Neutrophil (primary cell): ENCODE measurements around the gene WIPF2.
"Not testable (repeated sequence)": the region's sequence is repeated elsewhere in the genome, so short reads cannot be mapped to it uniquely, and the experiment has no call there.

Experiments used
- H3K27ac ChIP-seq: fragments of 200-600 bp; sonication (generic); 2 replicates; pipeline ENCODE4 v1.5.1; 2016; ENCODE audit warnings: mild to moderate bottlenecking, moderate library complexity
- H3K27me3 ChIP-seq: fragments of 200-600 bp; sonication (generic); 2 replicates; pipeline ENCODE4 v1.6.0; 2016; ENCODE audit warnings: mild to moderate bottlenecking
- H3K36me3 ChIP-seq: fragments of 200-600 bp; sonication (generic); 2 replicates; pipeline ENCODE4 v1.5.1; 2017
- H3K4me1 ChIP-seq, 2 experiments: fragments of 200-600 bp in 1 of 2; sonication (generic) in 1 of 2; 1 replicate in 1 of 2; 2 replicates in 1 of 2; pipeline versions ENCODE4 v1.5.1 to v1.6.1; 2013 to 2016; ENCODE audit warnings: low read depth in 1 of 2, low read length in 1 of 2, mild to moderate bottlenecking in 1 of 2, moderate library complexity in 1 of 2; ENCODE audit not compliant: control insufficient read depth in 1 of 2, insufficient read depth in 1 of 2
- H3K4me3 ChIP-seq, 2 experiments: fragments of 200-600 bp in 1 of 2; sonication (generic) in 1 of 2; 1 replicate in 1 of 2; 2 replicates in 1 of 2; pipeline ENCODE4 v1.5.1; 2013 to 2016; ENCODE audit warnings: low read depth in 1 of 2, low read length in 1 of 2, mild to moderate bottlenecking in 1 of 2, moderate library complexity in 1 of 2
- H3K9me3 ChIP-seq: fragments of 200-600 bp; sonication (generic); 2 replicates; pipeline ENCODE4 v1.5.1; 2016
- TF ChIP-seq, protein P1 (sequence below): fragments of 200-600 bp; sonication (generic); IDR thresholded peaks from 2 replicates; pipeline ENCODE4 v1.5.1; 2016; ENCODE audit warnings: antibody characterized with exemption

Gene WIPF2

DNA sequence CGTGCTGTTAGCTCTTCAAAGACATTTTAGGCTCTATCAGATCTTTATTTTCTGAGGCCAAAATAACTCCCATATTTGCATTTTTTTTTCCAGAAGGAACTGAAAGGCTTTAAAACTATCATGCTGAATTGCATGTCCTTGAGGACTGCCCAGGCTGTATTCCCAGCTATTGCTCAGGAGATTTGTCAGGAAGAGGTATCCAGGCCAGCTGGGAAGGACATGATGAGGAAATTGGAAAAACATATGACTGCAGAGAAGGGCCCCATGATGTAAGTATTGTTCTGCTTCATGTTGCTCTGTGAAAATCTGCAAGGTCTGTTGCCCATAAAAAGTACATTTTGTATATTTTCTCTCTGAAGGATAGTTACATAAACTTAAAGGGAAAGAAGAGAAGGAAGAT, 74.3 kb downstream of the WIPF2 start:
- Histone ChIP-seq H3K4me3 (no peak overlapping the region), H3K27ac (no peak overlapping the region), H3K27me3 (no peaks in the 10 kb centered on the region), H3K4me1 (peaks cover 4 to 5% of the 10 kb centered on the region in 2 experiments), H3K9me3 (no peaks in the 10 kb centered on the region), H3K36me3 (peaks cover 29% of the 10 kb centered on the region)
- TF ChIP-seq, protein P1, sequence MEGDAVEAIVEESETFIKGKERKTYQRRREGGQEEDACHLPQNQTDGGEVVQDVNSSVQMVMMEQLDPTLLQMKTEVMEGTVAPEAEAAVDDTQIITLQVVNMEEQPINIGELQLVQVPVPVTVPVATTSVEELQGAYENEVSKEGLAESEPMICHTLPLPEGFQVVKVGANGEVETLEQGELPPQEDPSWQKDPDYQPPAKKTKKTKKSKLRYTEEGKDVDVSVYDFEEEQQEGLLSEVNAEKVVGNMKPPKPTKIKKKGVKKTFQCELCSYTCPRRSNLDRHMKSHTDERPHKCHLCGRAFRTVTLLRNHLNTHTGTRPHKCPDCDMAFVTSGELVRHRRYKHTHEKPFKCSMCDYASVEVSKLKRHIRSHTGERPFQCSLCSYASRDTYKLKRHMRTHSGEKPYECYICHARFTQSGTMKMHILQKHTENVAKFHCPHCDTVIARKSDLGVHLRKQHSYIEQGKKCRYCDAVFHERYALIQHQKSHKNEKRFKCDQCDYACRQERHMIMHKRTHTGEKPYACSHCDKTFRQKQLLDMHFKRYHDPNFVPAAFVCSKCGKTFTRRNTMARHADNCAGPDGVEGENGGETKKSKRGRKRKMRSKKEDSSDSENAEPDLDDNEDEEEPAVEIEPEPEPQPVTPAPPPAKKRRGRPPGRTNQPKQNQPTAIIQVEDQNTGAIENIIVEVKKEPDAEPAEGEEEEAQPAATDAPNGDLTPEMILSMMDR, result no peak

DNA sequence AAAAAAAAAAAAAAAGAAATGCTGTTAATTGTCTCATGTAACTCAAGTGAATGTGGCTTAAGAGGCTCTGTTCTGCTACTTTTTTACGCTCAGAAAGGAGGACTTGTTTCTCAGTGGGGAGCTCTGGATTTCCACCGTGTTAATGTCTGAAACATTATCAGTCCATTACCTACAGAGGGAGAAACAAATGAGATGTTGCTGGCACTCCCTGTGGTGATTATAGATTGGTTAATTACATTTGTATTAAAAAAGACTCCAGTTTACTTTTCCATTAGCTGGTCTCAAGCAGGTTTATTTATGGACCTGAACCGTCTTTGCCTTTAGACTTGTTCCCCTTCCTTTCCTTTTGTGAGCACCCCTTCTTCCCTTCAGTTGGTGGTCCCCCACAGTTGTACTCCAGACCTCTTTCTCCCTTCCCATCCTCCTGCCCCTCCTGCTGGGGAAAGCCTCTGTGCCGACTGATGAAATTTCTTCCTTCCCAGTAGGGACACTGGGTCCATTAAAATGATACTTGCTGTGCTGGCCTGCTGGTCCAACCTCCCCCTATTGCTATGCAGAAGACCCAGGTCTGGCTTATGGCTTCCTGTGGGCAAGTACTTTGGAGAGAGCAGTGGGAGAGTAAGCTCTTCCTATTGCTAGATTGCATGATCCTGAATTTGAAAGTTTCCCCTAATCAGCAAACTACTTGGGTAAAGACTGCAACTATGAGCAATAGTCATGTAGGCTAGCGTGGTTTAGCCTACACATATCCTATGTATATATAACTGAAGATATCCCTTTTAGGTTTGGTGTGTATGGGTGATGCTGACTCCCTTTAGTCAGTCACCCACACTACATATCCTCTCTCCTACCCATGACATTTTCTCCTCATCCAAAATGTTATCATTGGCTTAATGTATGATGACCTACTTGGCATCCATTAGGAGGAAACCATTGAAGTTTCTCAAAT, 76.7 kb downstream of the WIPF2 start:
- H3K27me3 ChIP-seq, result no peaks in the 10 kb centered on the region
- H3K9me3 ChIP-seq, result no peaks in the 10 kb centered on the region
- H3K4me1 ChIP-seq, result no peaks in the 10 kb centered on the region
- no peak overlapping the region for H3K27ac ChIP-seq
- TF ChIP-seq, protein P1, result no peak
- no peak overlapping the region for H3K4me3 ChIP-seq
- H3K36me3 ChIP-seq, result peaks cover 29% of the 10 kb centered on the region

DNA sequence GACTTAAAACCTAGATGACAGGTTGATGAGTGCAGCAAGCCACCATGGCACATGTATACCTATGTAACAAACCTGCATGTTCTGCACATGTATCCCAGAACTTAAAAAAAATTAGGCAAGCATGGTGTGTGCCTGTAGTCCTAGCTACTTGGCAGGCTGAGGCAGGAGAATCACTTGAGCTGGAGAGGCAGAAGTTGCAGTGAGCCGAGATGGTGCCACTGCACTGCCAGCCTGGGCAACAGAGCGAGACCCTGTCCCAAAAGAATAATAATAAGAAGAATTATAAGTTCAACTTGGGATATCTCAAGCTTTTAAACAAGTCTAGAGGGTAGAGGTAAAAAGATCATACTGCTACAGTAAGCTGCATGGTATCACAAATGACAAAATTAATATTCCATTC, 78.4 kb downstream of the WIPF2 start:
- H3K27ac ChIP-seq, result no peak overlapping the region
- TF ChIP-seq, protein P1, result no peak
- H3K27me3 ChIP-seq, result no peaks in the 10 kb centered on the region
- no peaks in the 10 kb centered on the region for H3K9me3 ChIP-seq
- no peak overlapping the region for H3K4me3 ChIP-seq
- H3K4me1 ChIP-seq, result no peaks in the 10 kb centered on the region
- H3K36me3 ChIP-seq, result peaks cover 29% of the 10 kb centered on the region

DNA sequence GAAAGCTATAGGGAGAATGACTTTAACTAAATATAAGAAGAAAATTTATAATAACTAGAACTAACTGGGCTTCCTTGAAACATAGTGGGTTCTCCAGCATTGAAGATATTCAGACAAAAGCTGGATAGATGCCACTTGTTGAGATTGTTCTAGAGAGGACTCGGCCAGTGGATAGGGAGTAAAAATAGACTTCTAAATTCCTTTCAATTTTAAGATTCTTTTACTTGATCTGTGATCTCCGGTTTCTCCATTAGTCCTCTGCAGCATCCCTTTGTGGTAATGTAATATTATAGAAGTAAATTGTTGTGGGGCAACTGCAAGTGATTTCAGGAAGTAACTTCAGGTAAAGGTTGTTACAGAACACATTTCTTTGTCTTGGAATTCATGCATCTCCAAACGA, 79.6 kb downstream of the WIPF2 start:
- Histone ChIP-seq H3K4me3 (no peak overlapping the region), H3K9me3 (no peaks in the 10 kb centered on the region), H3K27ac (no peak overlapping the region), H3K27me3 (no peaks in the 10 kb centered on the region), H3K36me3 (peaks cover 24% of the 10 kb centered on the region), H3K4me1 (peaks cover 8% of the 10 kb centered on the region in 2 experiments)
- TF ChIP-seq, protein P1, result no peak

DNA sequence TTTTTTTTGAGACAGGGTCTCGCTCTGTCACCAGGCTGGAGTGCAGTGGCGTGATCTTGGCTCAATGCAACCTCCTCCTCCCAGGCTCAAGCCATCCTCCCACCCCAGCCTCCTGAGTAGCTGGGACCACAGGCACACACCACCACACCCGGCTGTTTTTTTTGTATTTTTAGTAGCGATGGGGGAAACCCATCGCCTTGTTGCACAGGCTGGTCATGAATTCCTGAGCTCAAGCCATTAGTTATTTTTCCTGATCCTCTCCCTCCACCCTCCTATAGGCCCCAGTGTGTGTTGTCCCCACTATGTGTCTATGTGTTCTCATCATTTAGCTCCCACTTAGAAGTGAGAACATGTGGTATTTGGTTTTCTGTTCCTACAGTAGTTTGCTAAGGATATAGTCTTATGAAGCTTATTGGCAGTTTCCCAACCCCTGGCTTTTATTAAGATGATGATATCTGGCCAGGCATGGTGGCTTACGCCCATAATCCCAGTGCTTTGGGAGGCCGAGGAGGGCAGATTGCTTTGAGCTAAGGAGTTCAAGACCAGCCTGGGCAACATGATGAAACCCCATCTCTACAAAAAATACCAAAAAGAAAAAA, 80.2 kb downstream of the WIPF2 start:
- not testable (repeated sequence) for H3K9me3 ChIP-seq, H3K27me3 ChIP-seq, H3K4me3 ChIP-seq, H3K27ac ChIP-seq
- H3K4me1 ChIP-seq, result peaks cover 9 to 10% of the 10 kb centered on the region in 2 experiments
- H3K36me3 ChIP-seq, result peaks cover 20% of the 10 kb centered on the region

DNA sequence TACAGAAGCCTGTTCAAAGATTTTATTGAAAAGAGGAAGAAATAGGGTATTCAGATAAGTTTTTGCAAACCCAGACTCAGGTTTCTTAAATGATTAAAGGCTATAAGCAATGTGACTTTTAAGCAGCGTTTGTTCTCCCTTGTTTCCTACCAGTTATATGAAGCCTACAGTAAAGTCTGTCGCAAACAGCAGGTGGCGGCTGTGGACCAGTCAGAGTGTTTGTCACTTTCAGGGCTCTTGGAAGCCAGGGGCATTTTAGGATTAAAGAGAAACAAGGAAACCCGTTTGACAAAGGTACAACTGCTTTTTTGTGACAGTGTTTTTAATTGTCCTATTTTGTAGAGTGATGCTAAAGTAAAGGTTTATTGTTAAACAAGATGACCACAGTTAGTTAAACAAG, 82.2 kb downstream of the WIPF2 start:
- H3K4me3 ChIP-seq, result no peak overlapping the region
- no peaks in the 10 kb centered on the region for H3K9me3 ChIP-seq
- H3K36me3 ChIP-seq, result peaks cover 15% of the 10 kb centered on the region
- H3K4me1 ChIP-seq, result peaks cover 9 to 10% of the 10 kb centered on the region in 2 experiments
- H3K27me3 ChIP-seq, result no peaks in the 10 kb centered on the region
- no peak overlapping the region for H3K27ac ChIP-seq
- TF ChIP-seq, protein P1, result no peak
